ENCODE measurements around the gene MOGAT2. TPM values are rescaled to one million over a fixed set of nuclear protein-coding genes. Genes with fewer than 3 reads are reported as not detected.
A peak's percentile ranks its signal among the peaks of the same experiment; 100 is the strongest.

MOGAT2 gene
- total RNA-seq, 1 experiment from 2014 or later = 0.12 TPM

GRCh38 chr11:75768909-75769771 is 51.5 kb downstream of the MOGAT2 start:
- Histone ChIP-seq H3K27ac (ENCODE audit: low read depth, low read length) (peak overlapping the region; percentile 55; the same call in 1 of the 2 replicates), H2AFZ (ENCODE audit: low read depth, low read length, poor library complexity, severe bottlenecking) (no peak overlapping the region), H3K4me2 (ENCODE audit: low read length) (peak overlapping the region; percentile 84), H4K20me1 (ENCODE audit: insufficient read depth) (no peaks in the 10 kb centered on the region), H3K4me3 (replicated peaks in 1 of 2; ENCODE audit: low read depth in 1 of 2, low read length in 2 of 2) (peak overlapping the region; percentile 35 to 54), H3K27me3 (ENCODE audit: insufficient read depth, low read length) (peaks cover 6% of the 10 kb centered on the region; the same call in 1 of the 2 replicates), H3K9me3 (ENCODE audit: control insufficient read depth in 1 of 2, insufficient read depth in 1 of 2, low read depth in 1 of 2, low read length in 2 of 2) (no peaks in the 10 kb centered on the region), H3K36me3 (ENCODE audit: control insufficient read depth in 1 of 2, insufficient read depth in 2 of 2, low read length in 2 of 2) (no peaks in the 10 kb centered on the region), H3K9me2 (ENCODE audit: insufficient read depth) (no peaks in the 10 kb centered on the region), H3K9ac (ENCODE audit: low read length) (peak overlapping the region; percentile 61), H3K4me1 (ENCODE audit: control insufficient read depth in 1 of 2, insufficient read depth in 2 of 2, low read length in 2 of 2) (peaks cover 9 to 17% of the 10 kb centered on the region in 2 experiments), H3K79me2 (ENCODE audit: insufficient read depth, low read length) (no peaks in the 10 kb centered on the region)
- no TSS peak for BruUV-seq (replicated peaks)
- intact Hi-C loops (cut with micrococcal nuclease) = no loop called here
- POLR2A ChIA-PET = no interaction called here
- RAD21 ChIA-PET (ENCODE audit: low non-redundant PET in 1 of 2, low total read pairs in 2 of 2, uncharacterized antibody in 2 of 2, unreplicated experiment in 2 of 2) = no interaction called here
- TF ChIP-seq POLR2AphosphoS5 (IDR thresholded peaks at IDR 0.05; ENCODE audit: low read depth, low read length) (no peak), ZFX (IDR thresholded peaks at IDR 0.05) (no peak), ZBTB33 (IDR thresholded peaks at IDR 0.05; ENCODE audit: extremely low read depth, insufficient replicate concordance, low read length) (no peak), CBX3 (IDR thresholded peaks at IDR 0.05; ENCODE audit: low read depth) (no peak), YY1 (IDR thresholded peaks at IDR 0.05; ENCODE audit: extremely low read depth, insufficient replicate concordance, low read depth, low read length) (no peak), SIN3A (IDR thresholded peaks at IDR 0.05; ENCODE audit: low read depth) (no peak), POLR2A (IDR thresholded peaks at IDR 0.05; ENCODE audit: borderline replicate concordance, extremely low read depth, insufficient read depth, insufficient read length) (no peak), FOSL1 (IDR thresholded peaks at IDR 0.05; ENCODE audit: low read depth) (no peak), CTCF (IDR thresholded peaks at IDR 0.05 in 2 of 3, conservative IDR thresholded peaks at IDR 0.05 in 1 of 3; ENCODE audit: borderline replicate concordance in 1 of 3, insufficient read depth in 1 of 3, low read depth in 2 of 3, low read length in 2 of 3) (no peak), REST (IDR thresholded peaks at IDR 0.05; ENCODE audit: low read depth) (no peak)
- no peak for ATAC-seq
- CTCF ChIA-PET = no interaction called here
- DNase-seq (ENCODE audit: low read depth, low spot score) = no peak
